Muscle layer of duodenum (tissue), 2 donors: ENCODE results near the gene CFDP1.
A peak's percentile ranks its signal among the peaks of the same experiment; 100 is the strongest.

Experiments
- H3K27ac ChIP-seq: one replicate; pipeline ENCODE4 v1.7.0; 2013; ENCODE audit warnings: mild to moderate bottlenecking, low read length
- H3K27me3 ChIP-seq: one replicate; pipeline ENCODE4 v1.7.0; 2013; ENCODE audit warnings: low read depth, mild to moderate bottlenecking, control low read depth, low read length
- H3K36me3 ChIP-seq, 2 donors: one replicate each; pipeline ENCODE4 v1.7.0; 2013; ENCODE audit warnings: low read length in 2 of 2, control low read depth in 1 of 2, mild to moderate bottlenecking in 1 of 2; ENCODE audit not compliant: insufficient read depth in 2 of 2, control insufficient read depth in 1 of 2
- H3K4me1 ChIP-seq, 2 donors: one replicate each; pipeline ENCODE4 v1.7.0; 2013; ENCODE audit warnings: low read length in 2 of 2, mild to moderate bottlenecking in 2 of 2, control low read depth in 1 of 2, moderate library complexity in 1 of 2; ENCODE audit not compliant: insufficient read depth in 2 of 2, control insufficient read depth in 1 of 2
- H3K4me3 ChIP-seq, 2 donors: one replicate each; pipeline ENCODE4 v1.7.0; 2013; ENCODE audit warnings: low read length in 2 of 2, low read depth in 1 of 2, mild to moderate bottlenecking in 1 of 2
- H3K9me3 ChIP-seq, 2 donors: one replicate each; pipeline ENCODE4 v1.7.0; 2013; ENCODE audit warnings: low read length in 2 of 2, control low read depth in 1 of 2, mild to moderate bottlenecking in 1 of 2; ENCODE audit not compliant: control insufficient read depth in 1 of 2
- donor health status: healthy.

CFDP1 gene

GRCh38 chr16:75261590-75262078 is 171.7 kb downstream of the CFDP1 start:
- Histone ChIP-seq H3K9me3 (no peaks in the 10 kb centered on the region), H3K27ac (no peak overlapping the region), H3K36me3 (no peaks in the 10 kb centered on the region), H3K4me1 (peaks cover 26 to 67% of the 10 kb centered on the region in 2 donors), H3K4me3 (no peak overlapping the region), H3K27me3 (no peaks in the 10 kb centered on the region)

DNA sequence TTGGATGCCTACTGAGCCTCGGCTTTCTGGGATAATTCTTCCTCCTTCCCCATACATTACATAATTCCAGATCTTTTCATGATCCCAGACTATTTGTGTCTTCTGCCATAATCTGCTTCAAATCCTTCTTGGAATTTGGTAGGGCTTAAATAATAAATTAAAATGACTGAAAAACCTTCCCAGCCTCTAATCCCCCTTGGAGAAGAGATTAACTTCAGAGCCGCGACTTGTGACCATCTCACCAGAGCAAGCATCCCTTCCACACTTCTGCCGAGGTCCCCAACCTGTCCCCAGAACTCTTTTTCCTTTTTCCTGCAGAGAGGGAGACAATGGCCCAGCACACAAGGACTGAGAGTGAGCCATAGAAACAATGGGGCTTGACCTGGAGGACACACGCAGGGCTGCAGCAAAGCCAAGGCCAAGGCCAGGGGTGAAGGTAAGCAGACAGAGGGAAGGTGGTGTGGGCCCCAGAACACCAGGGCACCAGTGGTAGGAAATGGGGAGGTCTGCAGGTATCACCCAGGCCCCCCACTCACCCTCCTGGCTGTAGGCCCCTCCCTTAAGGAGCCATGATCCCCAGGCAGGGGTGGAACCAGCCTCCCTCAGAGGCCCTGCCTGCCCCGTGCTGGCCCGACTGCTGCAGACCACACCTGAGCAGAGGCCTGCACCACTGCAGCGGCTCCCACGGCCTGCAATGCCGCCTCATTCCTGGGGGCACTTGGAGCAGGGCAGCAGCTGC is 172.3 kb downstream of the CFDP1 start:
- H3K27ac ChIP-seq = no peak overlapping the region
- no peak overlapping the region for H3K4me3 ChIP-seq
- no peaks in the 10 kb centered on the region for H3K9me3 ChIP-seq
- no peaks in the 10 kb centered on the region for H3K36me3 ChIP-seq
- H3K4me1 ChIP-seq = peaks cover 27 to 67% of the 10 kb centered on the region in 2 donors
- H3K27me3 ChIP-seq = no peaks in the 10 kb centered on the region

DNA sequence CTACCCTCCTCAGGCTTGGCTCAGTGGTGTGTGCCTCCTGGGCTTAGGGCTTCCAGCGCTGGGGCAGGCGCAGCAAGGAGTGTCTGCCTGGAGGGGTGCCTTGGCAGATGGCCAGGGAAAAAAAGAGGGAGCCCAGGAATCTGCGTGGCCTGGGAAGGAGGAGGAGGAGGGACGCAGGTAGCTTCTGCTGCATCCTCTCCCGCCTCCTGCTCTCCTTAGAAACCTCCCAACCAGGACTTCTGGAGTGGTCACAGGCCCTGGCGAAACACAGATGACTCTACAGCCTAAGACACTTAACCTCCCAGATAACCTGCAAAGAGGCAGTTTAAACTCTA is 174.5 kb downstream of the CFDP1 start:
- Histone ChIP-seq H3K4me1 (peaks cover 22 to 79% of the 10 kb centered on the region in 2 donors), H3K4me3 (no peak overlapping the region), H3K27ac (no peak overlapping the region), H3K27me3 (no peaks in the 10 kb centered on the region), H3K36me3 (no peaks in the 10 kb centered on the region), H3K9me3 (no peaks in the 10 kb centered on the region)

- Histone ChIP-seq H3K27ac (no peak overlapping the region), H3K27me3 (no peaks in the 10 kb centered on the region), H3K4me3 (no peak overlapping the region), H3K9me3 (no peaks in the 10 kb centered on the region), H3K36me3 (no peaks in the 10 kb centered on the region), H3K4me1 (peaks cover 18 to 79% of the 10 kb centered on the region in 2 donors)
Observed at GRCh38 chr16:75257886-75258806, 175.2 kb downstream of the CFDP1 start.

DNA sequence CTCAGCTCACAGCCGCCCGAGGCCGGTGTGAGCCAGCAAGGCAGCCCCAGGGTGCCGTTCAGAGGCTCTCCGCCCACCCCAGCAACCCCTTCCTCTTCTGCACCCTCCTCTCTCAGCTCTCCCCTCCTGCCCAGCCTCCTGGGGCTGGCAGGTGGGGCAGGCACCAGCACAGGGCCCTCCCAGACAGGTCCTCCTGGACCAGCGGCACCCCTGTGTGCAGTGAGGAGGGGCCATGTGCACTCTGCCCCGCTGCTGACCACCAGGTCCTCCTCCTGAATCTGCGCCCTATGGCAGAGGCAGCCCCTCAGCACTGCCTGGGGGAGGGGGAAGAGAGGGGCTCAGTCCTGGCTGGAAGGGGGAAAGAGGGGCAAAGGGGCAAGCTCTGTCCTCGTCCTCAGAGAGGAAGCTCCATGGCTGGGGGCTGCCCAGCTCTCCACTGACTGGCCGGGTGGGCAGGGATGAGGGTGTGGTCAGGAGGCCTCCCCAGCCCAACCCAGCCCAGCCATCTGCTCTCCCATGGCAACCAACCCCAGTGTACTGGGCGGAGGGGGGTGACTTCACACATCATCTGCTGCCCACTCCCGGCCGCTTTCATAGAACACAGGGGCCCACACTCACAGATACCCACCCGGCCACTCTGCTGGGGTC is 176.5 kb downstream of the CFDP1 start:
- Histone ChIP-seq H3K9me3 (no peaks in the 10 kb centered on the region), H3K36me3 (no peaks in the 10 kb centered on the region), H3K4me1 (peaks cover 25 to 80% of the 10 kb centered on the region in 2 donors), H3K27me3 (no peaks in the 10 kb centered on the region), H3K27ac (no peak overlapping the region), H3K4me3 (peak overlapping the region in 1 of 2 donors; percentile 27)

GRCh38 chr16:75256059-75256571 is 177.2 kb downstream of the CFDP1 start:
- H3K27ac ChIP-seq = no peak overlapping the region
- H3K4me1 ChIP-seq = peaks cover 23 to 77% of the 10 kb centered on the region in 2 donors
- no peaks in the 10 kb centered on the region for H3K36me3 ChIP-seq
- H3K9me3 ChIP-seq = no peaks in the 10 kb centered on the region
- peak overlapping the region in 1 of 2 donors; percentile 27 for H3K4me3 ChIP-seq
- no peaks in the 10 kb centered on the region for H3K27me3 ChIP-seq

DNA sequence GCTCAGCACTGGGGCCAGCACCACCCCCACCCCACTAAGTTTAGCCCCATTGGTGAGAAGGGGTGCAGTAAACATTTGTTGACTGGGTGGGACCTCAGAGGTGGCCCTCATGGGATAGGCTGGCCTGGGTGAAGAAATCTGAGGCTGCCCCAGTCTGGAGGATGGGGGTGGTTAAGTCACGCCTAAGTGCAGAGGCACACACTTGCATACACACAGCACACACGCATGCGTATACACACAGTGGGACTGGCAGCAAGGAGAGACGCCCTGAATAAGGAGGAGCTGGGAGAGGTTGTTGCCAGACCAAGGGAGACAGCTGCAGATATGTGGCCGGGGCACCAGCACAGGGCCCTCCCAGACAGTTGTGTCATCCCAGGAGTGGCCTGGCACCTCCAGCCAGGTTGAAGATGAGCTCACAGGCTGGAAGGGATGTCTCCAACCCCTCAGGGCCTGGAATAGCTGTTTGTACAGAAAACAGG is 178.9 kb downstream of the CFDP1 start:
- Histone ChIP-seq H3K4me3 (no peak overlapping the region), H3K36me3 (no peaks in the 10 kb centered on the region), H3K27ac (no peak overlapping the region), H3K9me3 (no peaks in the 10 kb centered on the region), H3K27me3 (no peaks in the 10 kb centered on the region), H3K4me1 (peaks cover 23 to 91% of the 10 kb centered on the region in 2 donors)

DNA sequence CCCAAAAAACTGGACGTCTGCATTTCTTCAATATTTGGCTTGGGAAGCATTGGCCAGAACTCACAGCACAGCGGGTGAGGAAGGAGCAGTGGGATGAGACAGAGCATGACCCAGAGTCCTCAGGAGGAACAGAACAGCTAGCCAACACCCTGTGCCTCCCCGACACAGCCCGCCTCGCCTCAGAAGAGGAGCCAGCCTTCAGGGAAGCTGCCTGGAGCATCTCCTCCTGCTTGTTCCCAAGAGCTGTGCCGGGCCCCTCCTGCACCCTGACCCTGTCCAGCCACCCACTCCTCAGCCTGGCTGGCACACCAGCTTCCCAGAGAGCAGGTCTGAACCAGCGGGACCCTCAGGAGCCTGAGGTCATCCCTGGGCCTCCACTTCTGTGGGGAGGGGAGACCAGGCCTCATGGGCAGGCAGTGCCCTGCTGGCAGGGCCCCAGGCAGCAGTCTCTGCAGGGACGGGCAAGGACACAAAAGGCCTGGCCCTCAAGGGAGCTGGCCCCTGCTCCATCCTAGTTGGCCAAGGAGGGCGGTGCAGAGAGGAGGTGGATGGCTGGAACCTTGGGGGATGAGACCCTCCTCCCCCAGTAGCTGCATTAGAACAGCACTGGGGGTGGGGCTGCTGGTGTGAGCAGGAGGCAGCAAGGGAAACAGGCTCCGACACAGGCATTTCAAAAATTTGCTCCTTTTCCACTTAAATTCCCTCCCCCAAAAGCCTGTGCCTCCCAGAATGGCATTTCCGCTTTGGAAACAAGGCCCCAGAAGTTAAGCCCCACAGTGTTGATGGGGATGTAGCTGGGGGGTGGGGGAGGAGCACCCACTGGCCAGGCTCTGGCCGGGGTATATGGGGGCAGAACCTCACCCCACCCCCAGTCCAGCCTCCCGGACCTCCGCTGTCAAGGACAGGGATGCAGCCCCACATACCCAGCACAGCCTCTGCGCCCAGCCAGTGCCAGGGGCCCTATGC is 180.1 kb downstream of the CFDP1 start:
- H3K9me3 ChIP-seq = no peaks in the 10 kb centered on the region
- H3K4me1 ChIP-seq = peaks cover 21 to 92% of the 10 kb centered on the region in 2 donors
- H3K27ac ChIP-seq = peak overlapping the region; percentile 56
- H3K27me3 ChIP-seq = no peaks in the 10 kb centered on the region
- no peak overlapping the region for H3K4me3 ChIP-seq
- no peaks in the 10 kb centered on the region for H3K36me3 ChIP-seq

GRCh38 chr16:75252049-75252864 is 181.0 kb downstream of the CFDP1 start:
- Histone ChIP-seq H3K27ac (peak overlapping the region; percentile 56), H3K4me3 (peak overlapping the region; percentile 11 to 47), H3K27me3 (no peaks in the 10 kb centered on the region), H3K9me3 (no peaks in the 10 kb centered on the region), H3K4me1 (peaks cover 25 to 92% of the 10 kb centered on the region in 2 donors), H3K36me3 (no peaks in the 10 kb centered on the region)
